Kidney epithelial cell (primary cell): ENCODE results near the gene ZNF23. TPM values are rescaled to one million over a fixed set of nuclear protein-coding genes. Genes with fewer than 3 reads are reported as not detected.

ENCODE experiments used
- DNase-seq: peaks from one replicate; pipeline ENCODE4 v3.0.0-alpha.2; 2010; ENCODE audit warnings: low read depth
- H3K27me3 ChIP-seq: 2 replicates; pipeline ENCODE4 v1.6.0; 2011; ENCODE audit warnings: low read length; ENCODE audit not compliant: control insufficient read depth, insufficient read depth
- H3K36me3 ChIP-seq: 2 replicates; pipeline ENCODE4 v1.5.1; 2011; ENCODE audit warnings: low read length; ENCODE audit not compliant: control insufficient read depth, insufficient read depth
- H3K4me3 ChIP-seq: 2 replicates; pipeline ENCODE4 v1.5.1; 2011; ENCODE audit warnings: low read depth, mild to moderate bottlenecking, control low read depth, low read length
- CTCF ChIP-seq: IDR thresholded peaks from 2 replicates; pipeline ENCODE4 v1.5.1; 2011; ENCODE audit warnings: mild to moderate bottlenecking, moderate library complexity, low read length, control low read depth, inconsistent platforms; ENCODE audit not compliant: insufficient read depth, poor library complexity, severe bottlenecking
- total RNA-seq: library from RNA; depleted of rRNA; stranded (reverse); fragments of >200 nt; gene quantifications from 2 replicates; pipeline ENCODE4 v1.2.3, GENCODE V29; 2015

ZNF23 gene
- total RNA-seq, 1 donor from 2014 or later = 8.0 TPM

GRCh38 chr16:71464231-71464630 lies 2.2 kb upstream of the ZNF23 start:
- Histone ChIP-seq H3K36me3 (no peaks in the 10 kb centered on the region), H3K27me3 (no peaks in the 10 kb centered on the region), H3K4me3 (no peak overlapping the region)
- TF ChIP-seq CTCF = no peak
- DNase-seq = no peak

GRCh38 chr16:71460941-71461340 lies 1.1 kb downstream of the ZNF23 start:
- no peak for DNase-seq
- no peaks in the 10 kb centered on the region for H3K36me3 ChIP-seq
- H3K4me3 ChIP-seq = peak overlapping the region; percentile 60
- no peaks in the 10 kb centered on the region for H3K27me3 ChIP-seq
- no peak for TF ChIP-seq CTCF

- no peak for DNase-seq
- H3K36me3 ChIP-seq = no peaks in the 10 kb centered on the region
- TF ChIP-seq CTCF = no peak
- H3K4me3 ChIP-seq = no peak overlapping the region
- no peaks in the 10 kb centered on the region for H3K27me3 ChIP-seq
Measured at GRCh38 chr16:71460236-71460635, 1.8 kb downstream of the ZNF23 start.

- DNase-seq = no peak
- TF ChIP-seq CTCF = no peak
- H3K4me3 ChIP-seq = no peak overlapping the region
- H3K27me3 ChIP-seq = no peaks in the 10 kb centered on the region
- no peaks in the 10 kb centered on the region for H3K36me3 ChIP-seq
Measured at GRCh38 chr16:71459510-71459909, 2.5 kb downstream of the ZNF23 start.

GRCh38 chr16:71456801-71457200 lies 5.2 kb downstream of the ZNF23 start:
- TF ChIP-seq CTCF = no peak
- H3K36me3 ChIP-seq = no peaks in the 10 kb centered on the region
- H3K27me3 ChIP-seq = no peaks in the 10 kb centered on the region
- no peak for DNase-seq
- no peak overlapping the region for H3K4me3 ChIP-seq

GRCh38 chr16:71453036-71453435 lies 9.0 kb downstream of the ZNF23 start:
- Histone ChIP-seq H3K36me3 (peaks cover 8% of the 10 kb centered on the region), H3K27me3 (no peaks in the 10 kb centered on the region), H3K4me3 (no peak overlapping the region)
- no peak for DNase-seq
- TF ChIP-seq CTCF = no peak
